Fibroblast of pulmonary artery (primary cell): ENCODE results near the gene DMRT1.

ENCODE experiments used
- DNase-seq: peaks from one replicate; pipeline ENCODE4 v3.0.0-alpha.2; 2010; ENCODE audit warnings: low read depth
- H3K4me3 ChIP-seq: replicated peaks from 2 replicates; pipeline ENCODE4 v1.5.1; 2011; ENCODE audit warnings: low read depth, mild to moderate bottlenecking, control low read depth, low read length, moderate library complexity
- CTCF ChIP-seq: IDR thresholded peaks from 2 replicates; pipeline ENCODE4 v1.5.1; 2011; ENCODE audit warnings: mild to moderate bottlenecking, control low read depth, low read length, inconsistent platforms; ENCODE audit errors: missing control alignments

The DMRT1 gene

GRCh38 chr9:1018121-1018520, 176.6 kb downstream of the DMRT1 start:
- no peak overlapping the region for H3K4me3 ChIP-seq
- peak; percentile 19 for TF ChIP-seq CTCF
- DNase-seq: peak; percentile 8
